ENCODE measurements around the gene BHLHE40.
"Not testable (repeated sequence)": the region's sequence is repeated elsewhere in the genome, so short reads cannot be mapped to it uniquely, and the experiment has no call there.

The BHLHE40 gene

GRCh38 chr3:4956099-4956498, 23.1 kb upstream of the BHLHE40 start:
- no peak for DNase-seq (ENCODE audit: extremely low spot score)
- POLR2A ChIA-PET, result no interaction called here
- CTCF ChIA-PET, result interaction anchor here (0.9 to 2.5 kb wide), 4 partner anchors 12 to 244 kb away, joined by 3 to 9 read pairs (median 4); no protein-coding TSS in a partner anchor
- no peak for TF ChIP-seq CTCF (IDR thresholded peaks at IDR 0.05; ENCODE audit: control extremely low read depth, extremely low read depth, low read depth, missing control alignments)

GRCh38 chr3:4956738-4957137, 22.5 kb upstream of the BHLHE40 start:
- CTCF ChIA-PET, result interaction anchor here (0.9 to 2.2 kb wide), 4 partner anchors 13 to 245 kb away, joined by 3 to 9 read pairs (median 4); no protein-coding TSS in a partner anchor
- DNase-seq (ENCODE audit: extremely low spot score), result no peak
- POLR2A ChIA-PET, result no interaction called here
- TF ChIP-seq CTCF (IDR thresholded peaks at IDR 0.05; ENCODE audit: control extremely low read depth, extremely low read depth, low read depth, missing control alignments), result no peak

DNA sequence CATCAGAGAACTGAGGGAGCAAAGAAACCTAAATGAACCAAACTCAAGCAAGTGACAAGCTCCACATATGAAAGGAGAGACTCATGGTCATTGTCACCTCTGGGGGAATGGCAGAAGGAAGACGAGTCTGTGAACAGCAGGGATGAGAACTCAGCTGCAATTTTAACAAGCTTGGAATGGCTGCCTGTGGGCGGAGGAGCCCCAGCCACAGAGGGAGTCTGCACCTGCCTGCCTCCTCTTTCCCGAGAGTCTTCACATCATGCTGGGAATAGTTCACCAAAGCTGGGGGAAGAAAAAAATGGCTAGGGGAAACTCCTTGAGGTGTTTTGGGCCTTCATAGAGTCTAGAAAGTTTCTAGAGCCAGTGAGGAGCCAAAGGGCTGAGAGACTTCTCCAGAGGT, 21.3 kb upstream of the BHLHE40 start:
- no peak for TF ChIP-seq CTCF (IDR thresholded peaks at IDR 0.05; ENCODE audit: control extremely low read depth, extremely low read depth, low read depth, missing control alignments)
- CTCF ChIA-PET, result interaction anchor here (0.7 to 2.2 kb wide), 7 partner anchors 10 to 34 kb away, joined by 3 to 9 read pairs (median 3); no protein-coding TSS in a partner anchor
- DNase-seq (ENCODE audit: extremely low spot score), result no peak
- POLR2A ChIA-PET, result no interaction called here

GRCh38 chr3:4959180-4959579, 20.1 kb upstream of the BHLHE40 start:
- CTCF ChIA-PET, result no interaction called here
- no peak for DNase-seq (ENCODE audit: extremely low spot score)
- TF ChIP-seq CTCF (IDR thresholded peaks at IDR 0.05; ENCODE audit: control extremely low read depth, extremely low read depth, low read depth, missing control alignments), result no peak
- POLR2A ChIA-PET, result no interaction called here

DNA sequence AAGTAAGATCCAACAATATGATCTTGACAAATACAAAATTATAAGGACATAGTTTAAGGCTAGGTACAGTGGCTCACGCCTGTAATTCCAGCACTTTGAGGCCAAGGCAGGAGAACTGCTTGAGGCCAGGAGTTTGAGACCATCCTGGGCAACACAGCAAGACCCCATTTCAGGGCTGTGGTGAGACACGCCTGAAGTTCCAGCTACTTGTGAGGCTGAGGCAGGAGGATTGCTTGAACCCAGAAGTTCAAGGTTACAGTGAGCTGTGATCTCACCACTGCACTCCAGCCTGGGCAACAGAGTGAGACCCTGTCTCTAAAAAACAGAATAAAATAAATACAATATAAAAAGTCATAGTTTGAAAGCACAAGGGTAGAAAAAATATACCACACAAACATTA, 17.4 kb upstream of the BHLHE40 start:
- CTCF ChIA-PET, result interaction anchor here (1.3 to 2.1 kb wide), 2 partner anchors 15 to 21 kb away, joined by 3 to 6 read pairs; no protein-coding TSS in a partner anchor
- POLR2A ChIA-PET, result not testable (repeated sequence)

DNA sequence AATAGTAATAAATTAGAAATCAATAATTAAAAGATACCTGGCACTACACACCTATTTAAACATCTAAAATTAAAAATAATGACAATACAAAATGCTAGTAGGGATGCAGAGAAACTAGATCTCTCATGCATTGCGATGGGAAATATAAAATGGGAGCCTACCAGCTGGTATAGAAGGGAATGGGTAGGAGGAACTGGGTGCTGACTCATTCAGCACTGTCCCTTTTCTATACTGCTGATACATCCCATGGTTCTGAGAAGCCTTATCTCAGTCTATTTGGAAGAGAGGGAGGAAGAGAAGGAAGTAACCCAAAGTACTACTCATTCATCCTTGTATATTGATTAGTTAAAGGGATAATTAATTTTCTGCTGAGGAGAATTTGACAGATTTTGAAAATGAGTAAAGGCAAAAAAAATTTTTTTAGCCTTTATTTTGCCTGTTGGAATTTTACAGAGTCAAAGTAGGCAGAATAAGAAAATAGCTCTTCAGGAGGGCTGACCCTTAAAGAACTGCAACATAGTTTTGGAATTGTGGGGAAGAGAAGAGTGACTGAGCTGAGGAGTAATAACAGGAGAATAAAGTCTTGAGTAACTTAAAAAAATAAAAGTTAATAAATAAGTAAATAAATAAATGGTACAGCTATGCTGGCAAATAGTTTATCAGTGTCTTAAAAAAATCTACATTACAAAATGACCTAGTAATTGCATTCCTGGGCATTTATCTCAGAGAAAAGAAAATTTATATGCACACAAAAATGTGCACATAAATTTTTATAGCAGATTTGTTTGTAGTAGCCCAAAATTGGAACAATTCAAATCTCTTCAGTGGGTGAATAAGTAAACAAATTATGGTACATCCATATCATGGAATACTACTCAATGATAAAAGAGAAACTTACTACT, 15.3 kb upstream of the BHLHE40 start:
- ChIA-PET CTCF (interaction anchor here (1.1 kb wide), 1 partner anchor 12 kb away, joined by 7 read pairs; no protein-coding TSS in a partner anchor), POLR2A (no interaction called here)
- no peak for TF ChIP-seq CTCF (IDR thresholded peaks at IDR 0.05; ENCODE audit: control extremely low read depth, extremely low read depth, low read depth, missing control alignments)
- no peak for DNase-seq (ENCODE audit: extremely low spot score)

More for the DNA sequence above, 17.4 kb upstream of the BHLHE40 start:
- DNase-seq (ENCODE audit: extremely low spot score), result not testable (repeated sequence)

DNA sequence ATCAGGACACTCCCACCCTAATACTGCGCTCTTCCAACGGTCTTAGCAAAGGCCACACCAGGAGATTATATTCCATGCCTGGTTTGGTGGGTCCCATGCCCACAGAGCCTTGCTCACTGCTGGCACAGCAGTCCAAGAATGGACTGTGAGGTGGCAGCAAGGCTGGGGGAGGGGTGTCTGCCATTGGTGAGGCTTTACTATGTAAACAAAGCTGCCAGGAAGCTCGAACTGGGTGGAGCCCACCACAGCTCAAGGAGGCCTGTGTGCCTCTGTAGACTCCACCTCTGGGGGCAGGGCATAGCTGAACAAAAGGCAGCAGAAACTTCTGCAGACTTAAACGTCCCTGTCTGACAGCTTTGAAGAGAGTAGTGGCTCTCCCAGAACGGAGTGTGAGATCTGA, 13.2 kb upstream of the BHLHE40 start:
- DNase-seq (ENCODE audit: extremely low spot score); POLR2A ChIA-PET: not testable (repeated sequence)
- CTCF ChIA-PET, result interaction anchor here (1.5 kb wide), 1 partner anchor 10 kb away, joined by 6 read pairs; no protein-coding TSS in a partner anchor

GRCh38 chr3:4967683-4968082, 11.6 kb upstream of the BHLHE40 start:
- POLR2A ChIA-PET; DNase-seq (ENCODE audit: extremely low spot score): not testable (repeated sequence)
- CTCF ChIA-PET, result interaction anchor here (1.3 kb wide), 1 partner anchor 10 kb away, joined by 3 read pairs; no protein-coding TSS in a partner anchor

DNA sequence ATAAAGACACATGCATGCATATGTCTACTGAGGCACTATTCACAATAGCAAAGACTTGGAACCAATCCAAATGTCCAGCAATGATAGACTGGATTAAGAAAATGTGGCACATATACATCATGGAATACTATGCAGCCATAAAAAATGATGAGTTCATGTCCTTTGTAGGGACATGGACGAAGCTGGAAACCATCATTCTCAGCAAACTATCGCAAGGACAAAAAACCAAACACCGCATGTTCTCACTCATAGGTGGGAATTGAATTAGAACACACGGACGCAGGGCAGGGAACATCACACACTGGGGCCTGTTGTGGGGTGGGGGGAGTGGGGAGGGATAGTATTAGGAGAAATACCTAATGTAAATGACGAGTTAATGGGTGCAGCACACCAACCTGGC, 7.8 kb upstream of the BHLHE40 start:
- CTCF ChIA-PET; POLR2A ChIA-PET; DNase-seq (ENCODE audit: extremely low spot score): not testable (repeated sequence)

All from GM10248 (cell line).